HCT116 (cell line): ENCODE measurements around the gene RABL6. TPM values are rescaled to one million over a fixed set of nuclear protein-coding genes. Genes with fewer than 3 reads are reported as not detected.

Source experiments
- ATAC-seq: fragments of 200-7000 bp; cut with Tn5 transposase; 2 replicates; pipeline ENCODE4 v1.9.1; 2020; ENCODE audit warnings: mild to moderate bottlenecking, moderate library complexity
- BruUV-seq: library from RNA; stranded (reverse); fragments of 400-500 nt; replicated peaks from 2 replicates; lab custom pipeline; 2021; lab: Mats Ljungman, UMichigan
- CTCF ChIA-PET: fragments of 300-600 bp; sonication (Branson Sonifier 250); formaldehyde crosslinking; loops from one replicate; lab custom pipeline; 2021; ENCODE audit warnings: antibody characterized with exemption; lab: Charles Lee
- POLR2A ChIA-PET: fragments of 300-600, 350-600 bp; sonication (Branson Sonifier 250); formaldehyde crosslinking; loops from one replicate; lab custom pipeline; 2021; ENCODE audit warnings: antibody characterized with exemption; lab: Charles Lee
- RAD21 ChIA-PET, 2 experiments: fragments of 300-600 bp; sonication (Branson Sonifier 250); formaldehyde crosslinking; loops; one replicate each; lab custom pipeline; 2023; ENCODE audit warnings: low total read pairs in 2 of 2; ENCODE audit not compliant: uncharacterized antibody in 2 of 2, unreplicated experiment in 2 of 2, low non-redundant PET in 1 of 2; lab: Charles Lee
- DNase-seq: peaks from one replicate; pipeline ENCODE4 v3.0.0-alpha.2; 2010; ENCODE audit warnings: low read depth, low spot score
- H2AFZ ChIP-seq: fragments of 200-600 bp; shearing (Covaris generic), sonication (generic); 2 replicates; pipeline ENCODE4 v1.6.1; 2017; ENCODE audit warnings: low read depth, mixed run types, mixed read lengths, antibody characterized with exemption, low read length; ENCODE audit not compliant: poor library complexity, severe bottlenecking
- H3K27ac ChIP-seq: 2 replicates; pipeline ENCODE4 v1.5.1; 2012; ENCODE audit warnings: low read depth, low read length
- H3K27me3 ChIP-seq: fragments of 200-600 bp; sonication (generic); 2 replicates; pipeline ENCODE4 v1.6.1; 2016; ENCODE audit warnings: mixed run types, low read length, mixed read lengths; ENCODE audit not compliant: insufficient read depth
- H3K36me3 ChIP-seq, 2 experiments: fragments of 200-500 bp in 1 of 2; fragments of 200-600 bp in 1 of 2; sonication (Bioruptor generic) in 1 of 2; sonication (generic) in 1 of 2; 2 replicates each; pipeline versions ENCODE4 v1.5.1 to v1.6.1; 2014 to 2016; ENCODE audit warnings: low read length in 2 of 2, inconsistent platforms in 1 of 2, mixed read lengths in 1 of 2, mixed run types in 1 of 2; ENCODE audit not compliant: insufficient read depth in 2 of 2, control insufficient read depth in 1 of 2
- H3K4me1 ChIP-seq, 2 experiments: fragments of 200-600 bp in 1 of 2; sonication (generic) in 1 of 2; 2 replicates each; pipeline versions ENCODE4 v1.5.1 to v1.6.1; 2012 to 2017; ENCODE audit warnings: low read length in 2 of 2, inconsistent platforms in 1 of 2, mild to moderate bottlenecking in 1 of 2, mixed read lengths in 1 of 2, mixed run types in 1 of 2, moderate library complexity in 1 of 2; ENCODE audit not compliant: insufficient read depth in 2 of 2, control insufficient read depth in 1 of 2
- H3K4me2 ChIP-seq: fragments of 200-600 bp; sonication (generic); 2 replicates; pipeline ENCODE4 v1.6.1; 2017; ENCODE audit warnings: mixed run types, low read length, mixed read lengths
- H3K4me3 ChIP-seq, 2 experiments: fragments of 200-600 bp in 1 of 2; sonication (generic) in 1 of 2; replicated peaks in 1 of 2; 2 replicates each; pipeline ENCODE4 v1.5.1; 2011 to 2016; ENCODE audit warnings: low read length in 2 of 2, control low read depth in 1 of 2, low read depth in 1 of 2, mild to moderate bottlenecking in 1 of 2, mixed read lengths in 1 of 2, mixed run types in 1 of 2
- H3K79me2 ChIP-seq: fragments of 200-600 bp; sonication (generic); 2 replicates; pipeline ENCODE4 v1.6.1; 2017; ENCODE audit warnings: mild to moderate bottlenecking, mixed run types, low read length, moderate library complexity, mixed read lengths; ENCODE audit not compliant: insufficient read depth
- H3K9ac ChIP-seq: fragments of 200-600 bp; sonication (generic); 2 replicates; pipeline ENCODE4 v1.6.1; 2016; ENCODE audit warnings: low read length, mixed read lengths
- H3K9me2 ChIP-seq: fragments of 200-600 bp; sonication (generic), shearing (Covaris generic); 2 replicates; pipeline ENCODE4 v1.6.1; 2017; ENCODE audit warnings: mixed run types, mild to moderate bottlenecking, moderate library complexity; ENCODE audit not compliant: insufficient read depth
- H3K9me3 ChIP-seq, 2 experiments: fragments of 200-500 bp in 1 of 2; fragments of 200-600 bp in 1 of 2; sonication (Bioruptor generic) in 1 of 2; sonication (generic) in 1 of 2; 2 replicates each; pipeline ENCODE4 v1.6.1; 2014 to 2017; ENCODE audit warnings: low read length in 2 of 2, mixed read lengths in 2 of 2, inconsistent platforms in 1 of 2, low read depth in 1 of 2, mild to moderate bottlenecking in 1 of 2, mixed run types in 1 of 2, moderate library complexity in 1 of 2; ENCODE audit not compliant: control insufficient read depth in 1 of 2, insufficient read depth in 1 of 2
- H4K20me1 ChIP-seq: fragments of 200-600 bp; sonication (generic), shearing (Covaris generic); 2 replicates; pipeline ENCODE4 v1.6.1; 2017; ENCODE audit warnings: mixed run types, mild to moderate bottlenecking, moderate library complexity; ENCODE audit not compliant: insufficient read depth
- CBX3 ChIP-seq: IDR thresholded peaks from 2 replicates; pipeline ENCODE4 v1.6.1; 2012; ENCODE audit warnings: low read depth
- ELF1 ChIP-seq: IDR thresholded peaks from 2 replicates; pipeline ENCODE4 v1.6.1; 2012; ENCODE audit warnings: low read depth, borderline replicate concordance
- EZH2 ChIP-seq: fragments of 200-600 bp; sonication (generic); IDR thresholded peaks from 2 replicates; pipeline ENCODE4 v1.6.1; 2017; ENCODE audit warnings: antibody characterized with exemption, mixed run types
- FOSL1 ChIP-seq: IDR thresholded peaks from 2 replicates; pipeline ENCODE4 v1.6.1; 2012; ENCODE audit warnings: low read depth
- MAX ChIP-seq: IDR thresholded peaks from 2 replicates; pipeline ENCODE4 v1.6.1; 2012
- REST ChIP-seq: IDR thresholded peaks from 2 replicates; pipeline ENCODE4 v1.6.1; 2012; ENCODE audit warnings: low read depth
- SIN3A ChIP-seq: IDR thresholded peaks from 2 replicates; pipeline ENCODE4 v1.6.1; 2012; ENCODE audit warnings: low read depth
- SP1 ChIP-seq: IDR thresholded peaks from 2 replicates; pipeline ENCODE4 v1.6.1; 2012; ENCODE audit warnings: low read depth
- SRF ChIP-seq: IDR thresholded peaks from 2 replicates; pipeline ENCODE4 v1.6.1; 2012; ENCODE audit warnings: low read depth
- TCF7L2 ChIP-seq: IDR thresholded peaks from 2 replicates; pipeline ENCODE4 v1.7.0; 2011; ENCODE audit warnings: borderline replicate concordance, inconsistent platforms; ENCODE audit not compliant: insufficient read depth, insufficient read length; ENCODE audit errors: extremely low read depth
- YY1 ChIP-seq: IDR thresholded peaks from 2 replicates; pipeline ENCODE4 v1.6.1; 2011; ENCODE audit warnings: low read length, low read depth, moderate library complexity, mild to moderate bottlenecking; ENCODE audit not compliant: insufficient replicate concordance; ENCODE audit errors: extremely low read depth
- ZNF274 ChIP-seq: fragments of 200-500 bp; sonication (Bioruptor generic); IDR thresholded peaks from 2 replicates; pipeline ENCODE4 v1.6.1; 2014; ENCODE audit warnings: mild to moderate bottlenecking, low read depth, low read length, inconsistent platforms
- intact Hi-C: fragments of 100-400 bp; cut with micrococcal nuclease; formaldehyde crosslinking; loops from 2 replicates; pipeline ENCODE4 v1.10.0; 2022
- total RNA-seq: library from RNA; stranded (reverse); gene quantifications from one replicate; pipeline ENCODE4 v1.2.1, GENCODE V29; 2021; ENCODE audit not compliant: unreplicated experiment

The RABL6 gene
- total RNA-seq, 1 experiment from 2014 or later = 98.6 TPM

DNA sequence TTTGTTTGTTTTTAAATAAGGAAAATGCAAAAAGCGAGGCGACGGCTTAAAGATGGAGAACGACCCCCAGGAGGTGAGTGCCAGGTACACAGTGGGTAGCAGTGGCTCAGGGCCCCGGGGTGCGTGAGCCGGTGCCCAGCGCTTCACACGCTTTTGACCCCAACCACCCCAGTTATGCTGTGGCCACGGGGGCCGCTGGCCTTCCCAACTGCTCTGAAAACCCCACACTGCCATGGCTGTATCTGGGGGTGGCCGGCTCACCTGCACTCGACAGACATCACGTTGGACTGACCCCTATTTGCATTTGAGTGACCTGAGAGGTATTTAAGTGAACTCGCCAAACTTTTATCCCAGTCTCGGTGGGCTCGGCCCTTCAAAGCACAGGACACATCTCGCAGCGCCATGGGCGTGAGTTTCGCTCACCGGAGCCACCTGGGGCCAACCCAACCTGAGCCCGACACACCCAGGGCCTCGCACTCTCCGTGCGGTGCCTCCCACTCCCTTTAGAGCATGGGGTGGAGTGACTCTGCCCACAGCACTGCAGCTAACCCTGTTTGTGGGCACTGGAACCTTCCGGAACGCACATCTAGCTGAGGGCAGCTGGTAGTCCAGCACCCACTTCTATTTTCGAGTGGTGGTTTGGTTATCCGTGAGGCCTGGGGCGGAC is 20.9 kb downstream of the RABL6 start (continued):
- no peak for TF ChIP-seq REST
- TF ChIP-seq EZH2 = no peak
- TF ChIP-seq SIN3A = no peak
- TF ChIP-seq MAX = no peak
- no peak for TF ChIP-seq ELF1
- no peak for TF ChIP-seq ZNF274
- no peak for TF ChIP-seq YY1
- TF ChIP-seq SP1 = no peak

DNA sequence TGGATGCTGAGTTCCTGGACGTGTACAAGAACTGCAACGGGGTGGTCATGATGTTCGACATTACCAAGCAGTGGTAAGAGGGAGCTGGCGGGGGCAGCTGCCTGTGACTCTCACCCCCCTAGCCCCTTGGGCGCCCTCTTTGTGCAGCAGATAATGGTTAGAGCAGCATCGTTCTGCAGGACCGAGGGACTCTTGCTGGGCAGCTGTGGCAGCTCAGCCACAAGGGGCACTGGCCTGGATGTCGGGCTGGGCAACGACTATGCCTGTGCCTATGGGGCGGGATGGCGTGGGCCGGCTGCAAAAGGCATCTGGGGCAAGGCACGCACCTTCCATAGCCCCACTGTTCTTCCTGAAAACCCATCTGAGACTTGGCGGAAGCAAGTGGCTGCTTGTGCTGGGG is 21.7 kb downstream of the RABL6 start:
- H3K9me2 ChIP-seq = no peaks in the 10 kb centered on the region
- CTCF ChIA-PET = no interaction called here

More for the DNA sequence above, 21.7 kb downstream of the RABL6 start:
- BruUV-seq = no TSS peak
- POLR2A ChIA-PET = no interaction called here
- Histone ChIP-seq H3K27ac (no peak overlapping the region), H3K4me3 (no peak overlapping the region), H3K4me1 (no peaks in the 10 kb centered on the region), H3K9me3 (no peaks in the 10 kb centered on the region), H3K27me3 (no peaks in the 10 kb centered on the region), H3K4me2 (no peak overlapping the region), H4K20me1 (no peaks in the 10 kb centered on the region), H3K79me2 (no peaks in the 10 kb centered on the region), H2AFZ (no peak overlapping the region), H3K36me3 (peaks cover 7 to 13% of the 10 kb centered on the region in 2 experiments), H3K9ac (no peak overlapping the region)
- intact Hi-C loops = no loop called here
- RAD21 ChIA-PET = no interaction called here
- ATAC-seq (no peak), DNase-seq (no peak)
- TF ChIP-seq TCF7L2 = no peak
- TF ChIP-seq FOSL1 = no peak
- TF ChIP-seq SP1 = no peak
- no peak for TF ChIP-seq CBX3
- TF ChIP-seq YY1 = no peak
- no peak for TF ChIP-seq SRF
- no peak for TF ChIP-seq MAX
- TF ChIP-seq REST = no peak
